HL-60 (cell line): ENCODE measurements around the gene ELP2.

Experiments
- DNase-seq, 2 experiments: peaks; one replicate each; pipeline ENCODE4 v3.0.0-alpha.2; 2010 to 2020; ENCODE audit warnings: low read depth in 1 of 2, low spot score in 1 of 2
- H3K27ac ChIP-seq: fragments of 250-450 bp; sonication (Bioruptor Pico); replicated peaks from 2 replicates; pipeline ENCODE4 v1.5.1; 2020; ENCODE audit warnings: mild to moderate bottlenecking, moderate library complexity
- H3K27me3 ChIP-seq: fragments of 250-450 bp; sonication (Bioruptor Pico); 2 replicates; pipeline ENCODE4 v1.5.1; 2021; ENCODE audit warnings: mild to moderate bottlenecking, moderate library complexity; ENCODE audit not compliant: insufficient read depth, poor library complexity, severe bottlenecking
- H3K4me3 ChIP-seq: replicated peaks from 2 replicates; pipeline ENCODE4 v1.5.1; 2011; ENCODE audit warnings: mild to moderate bottlenecking, control low read depth, low read length; ENCODE audit not compliant: insufficient read depth
- CTCF ChIP-seq: IDR thresholded peaks from one replicate; pipeline ENCODE4 v1.5.1; 2011; ENCODE audit warnings: low read length, control low read depth, inconsistent platforms; ENCODE audit not compliant: insufficient read depth
- GABPA ChIP-seq: IDR thresholded peaks from 2 replicates; pipeline ENCODE4 v1.6.1; 2012; ENCODE audit warnings: low read depth
- POLR2AphosphoS5 ChIP-seq: IDR thresholded peaks from 2 replicates; pipeline ENCODE4 v1.6.1; 2012; ENCODE audit warnings: low read depth
- REST ChIP-seq: IDR thresholded peaks from 2 replicates; pipeline ENCODE4 v1.6.1; 2012; ENCODE audit warnings: low read depth; ENCODE audit not compliant: insufficient replicate concordance
- SPI1 ChIP-seq: IDR thresholded peaks from 2 replicates; pipeline ENCODE4 v1.6.1; 2012; ENCODE audit warnings: low read depth, mild to moderate bottlenecking, borderline replicate concordance

The ELP2 gene

GRCh38 chr18:36141576-36141975 lies 11.9 kb downstream of the ELP2 start:
- TF ChIP-seq GABPA (no peak), POLR2AphosphoS5 (no peak), REST (no peak), CTCF (no peak), SPI1 (no peak)
- Histone ChIP-seq H3K4me3 (no peak overlapping the region), H3K27ac (no peak overlapping the region), H3K27me3 (no peaks in the 10 kb centered on the region)
- DNase-seq = no peak

- Histone ChIP-seq H3K27ac (no peak overlapping the region), H3K4me3 (no peak overlapping the region), H3K27me3 (no peaks in the 10 kb centered on the region)
- DNase-seq = no peak
- TF ChIP-seq CTCF (no peak), REST (no peak), POLR2AphosphoS5 (no peak), SPI1 (no peak)
Observed at GRCh38 chr18:36142751-36143150, 13.1 kb downstream of the ELP2 start.

GRCh38 chr18:36143391-36143790 lies 13.7 kb downstream of the ELP2 start:
- TF ChIP-seq CTCF = no peak
- no peak for TF ChIP-seq POLR2AphosphoS5
- no peak for TF ChIP-seq GABPA
- no peak for TF ChIP-seq REST
- TF ChIP-seq SPI1 = no peak
- DNase-seq = no peak
- H3K27ac ChIP-seq = no peak overlapping the region

More at GRCh38 chr18:36143391-36143790, 13.7 kb downstream of the ELP2 start:
- H3K4me3 ChIP-seq = no peak overlapping the region
- H3K27me3 ChIP-seq = no peaks in the 10 kb centered on the region
